Fibroblast of gingiva (primary cell): ENCODE results near the gene STMN3.
"Not testable (repeated sequence)": the region's sequence is repeated elsewhere in the genome, so short reads cannot be mapped to it uniquely, and the experiment has no call there.

ENCODE experiments used
- DNase-seq: peaks from one replicate; pipeline ENCODE4 v3.0.0-alpha.2; 2011; ENCODE audit warnings: low read depth

Gene STMN3

DNA sequence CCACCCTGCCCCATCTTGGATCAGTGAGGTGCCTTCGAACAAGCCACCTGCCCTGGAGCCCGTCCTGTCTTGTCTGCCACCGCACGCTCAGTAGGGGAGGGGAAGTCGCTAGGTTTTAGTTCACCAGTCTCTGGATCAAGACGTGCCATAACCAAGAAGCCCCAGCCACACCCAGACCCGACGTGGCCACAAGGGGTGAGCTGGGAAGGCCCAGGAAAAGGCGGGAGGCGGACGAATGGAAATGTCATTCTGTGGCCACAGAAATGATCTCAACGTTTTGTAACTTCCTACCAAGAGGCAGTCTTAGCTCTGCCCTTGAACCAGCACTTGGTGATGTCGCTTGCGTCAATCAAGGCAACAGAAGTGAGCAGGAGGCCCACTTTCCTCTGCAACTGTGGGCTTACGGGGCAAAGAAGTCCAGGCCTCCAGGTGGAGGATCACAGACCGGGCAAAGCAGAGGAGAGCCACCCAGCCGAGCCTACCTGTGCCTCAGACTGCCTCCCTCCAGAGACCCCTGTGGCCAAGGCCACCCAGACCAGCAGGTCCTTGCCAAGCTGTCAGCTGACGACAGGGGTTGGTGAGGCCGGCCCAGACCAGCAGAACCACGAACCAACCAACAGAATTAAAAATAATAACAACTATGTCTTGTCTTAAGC, 40.8 kb downstream of the STMN3 start:
- DNase-seq: no peak

DNA sequence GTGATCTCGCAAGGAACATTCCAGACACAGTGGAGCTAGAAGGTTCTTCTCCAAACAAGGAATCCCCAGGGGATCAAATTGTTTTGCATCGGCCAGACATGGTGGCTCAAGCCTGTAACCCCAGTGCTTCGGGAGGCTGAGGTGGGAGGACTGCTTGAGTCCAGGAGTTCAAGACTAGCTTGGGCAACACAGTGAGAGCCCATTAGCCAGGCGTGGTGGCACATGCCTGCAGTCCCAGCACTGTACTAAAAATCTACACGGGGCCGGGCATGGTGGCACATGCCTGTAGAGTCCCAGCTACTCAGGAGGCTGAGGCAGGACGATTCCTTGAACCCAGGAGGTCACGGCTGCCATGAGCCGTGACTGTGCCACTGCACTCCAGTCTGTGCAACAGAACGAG, 41.6 kb downstream of the STMN3 start:
- no peak for DNase-seq

DNA sequence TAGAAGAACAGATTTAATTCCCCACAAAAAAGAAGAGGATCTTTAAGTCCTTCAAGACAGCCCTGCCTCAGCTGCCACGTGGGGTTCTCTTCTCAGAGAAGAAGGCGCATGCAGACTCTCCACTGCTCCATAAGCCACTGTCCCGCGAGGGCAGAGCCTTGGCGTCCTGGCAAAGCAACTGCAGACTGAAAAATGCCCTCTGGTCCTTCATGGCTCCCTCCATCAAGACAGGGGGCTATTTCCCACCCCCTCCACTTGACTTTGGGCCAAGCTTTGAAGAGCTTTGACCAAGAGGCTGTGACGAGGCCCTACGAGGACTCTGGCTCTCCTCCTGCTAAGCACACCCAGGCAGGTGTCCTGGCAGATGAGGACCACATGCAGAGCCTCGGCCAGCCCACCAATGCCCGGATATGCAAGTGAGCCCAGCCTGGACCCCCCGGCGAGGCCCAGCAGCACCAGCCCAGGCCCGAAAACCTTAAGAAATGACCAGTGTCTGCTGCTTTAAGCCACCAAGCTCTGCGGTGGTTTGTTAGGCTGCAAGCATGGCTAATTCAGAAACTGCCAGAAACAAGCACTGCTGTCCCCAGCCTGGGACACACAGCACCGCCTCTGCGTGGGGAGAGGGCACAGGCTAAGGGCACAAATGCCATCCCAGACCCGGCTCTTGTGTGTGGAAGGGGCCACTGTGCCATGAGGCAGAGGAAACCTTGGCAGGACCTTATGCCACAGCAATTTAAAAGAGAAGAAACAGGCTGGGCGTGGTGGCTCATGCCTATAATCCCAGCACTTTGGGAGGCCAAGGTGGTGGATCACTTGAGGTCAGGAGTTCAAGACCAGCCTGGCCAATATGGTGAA, 42.4 kb downstream of the STMN3 start:
- no peak for DNase-seq

DNA sequence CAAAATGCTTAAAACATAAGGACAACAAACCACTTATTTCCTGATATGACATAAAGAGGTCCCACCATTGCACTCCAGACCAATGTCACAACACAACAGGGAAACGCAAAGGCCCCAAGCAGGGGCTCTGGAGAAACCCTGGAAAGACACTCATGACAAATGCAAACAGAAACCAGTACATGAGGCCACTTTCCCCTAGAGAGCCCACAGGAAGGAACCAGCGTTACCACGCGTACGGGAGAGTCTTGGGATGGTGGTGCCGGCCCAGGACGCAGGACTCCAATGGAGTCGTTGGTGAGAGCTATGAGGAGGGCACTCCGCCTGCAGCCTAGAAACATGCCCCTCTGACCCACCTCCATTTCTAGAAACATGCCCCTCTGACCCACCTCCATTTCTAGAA, 46.5 kb downstream of the STMN3 start:
- no peak for DNase-seq

GRCh38 chr20:63602321-63602720, 50.9 kb downstream of the STMN3 start:
- no peak for DNase-seq

GRCh38 chr20:63601679-63602078, 51.5 kb downstream of the STMN3 start:
- DNase-seq: not testable (repeated sequence)

GRCh38 chr20:63599396-63600050, 53.7 kb downstream of the STMN3 start:
- DNase-seq: no peak

GRCh38 chr20:63598479-63599395, 54.5 kb downstream of the STMN3 start:
- no peak for DNase-seq

- no peak for DNase-seq
These were observed 55.4 kb downstream of the STMN3 start for GRCh38 chr20:63597651-63598478.

DNA sequence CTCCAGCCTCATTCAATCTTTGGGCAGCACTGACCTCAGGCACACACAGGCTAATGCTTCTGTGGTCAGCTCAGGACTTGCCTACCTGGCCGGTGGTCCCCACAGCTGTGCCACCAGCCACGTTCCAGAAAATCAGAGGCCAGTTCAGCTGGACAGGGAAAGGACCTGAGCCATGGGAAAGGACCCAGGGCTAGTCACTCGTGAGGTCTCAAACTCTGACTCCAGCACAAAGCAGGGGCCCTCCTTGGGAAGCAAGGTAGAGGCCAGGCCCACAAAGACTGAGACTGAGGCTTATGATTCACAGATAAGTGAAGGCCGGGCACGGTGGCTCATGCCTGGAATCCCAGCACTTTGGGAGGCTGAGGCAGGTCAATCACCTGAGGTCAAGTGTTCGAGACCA, 56.8 kb downstream of the STMN3 start:
- DNase-seq: no peak

DNA sequence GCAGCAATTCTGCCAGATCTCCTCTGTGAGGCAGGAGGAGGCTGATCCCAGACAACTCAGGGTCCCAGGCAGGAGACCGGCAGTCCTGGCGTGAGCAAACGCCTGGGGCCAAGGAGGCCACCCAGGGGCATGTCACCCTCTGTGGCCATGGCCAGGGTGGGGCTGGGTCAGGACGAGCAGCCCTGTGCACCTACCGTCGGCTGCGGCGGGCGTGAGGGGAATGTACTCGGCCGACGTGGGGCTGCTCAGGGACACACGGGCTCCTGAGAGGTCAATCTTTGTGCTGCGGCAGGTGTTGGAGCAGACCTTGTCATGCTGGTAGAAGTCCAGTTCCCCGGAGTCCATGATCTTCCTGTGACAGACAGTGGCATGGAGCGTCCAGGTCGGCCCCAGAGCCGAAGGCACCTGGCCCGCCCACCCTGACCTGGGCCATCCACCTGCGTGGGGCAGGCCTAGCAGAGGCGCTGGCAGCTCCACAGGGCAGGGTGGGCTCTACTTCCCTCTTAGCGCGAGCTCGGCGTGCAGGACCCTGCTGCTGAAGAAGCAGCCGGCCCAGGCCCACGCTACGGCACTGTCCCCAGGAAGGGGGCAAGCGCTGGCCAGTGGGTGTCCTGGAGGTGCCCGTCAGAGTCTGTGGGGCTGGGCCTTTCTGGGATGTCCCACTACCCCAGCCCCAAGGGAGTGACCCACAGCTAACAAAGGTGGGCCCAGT, 57.7 kb downstream of the STMN3 start:
- no peak for DNase-seq

- DNase-seq: peak; percentile 84
These were observed 59.1 kb downstream of the STMN3 start for GRCh38 chr20:63594043-63594561.

DNA sequence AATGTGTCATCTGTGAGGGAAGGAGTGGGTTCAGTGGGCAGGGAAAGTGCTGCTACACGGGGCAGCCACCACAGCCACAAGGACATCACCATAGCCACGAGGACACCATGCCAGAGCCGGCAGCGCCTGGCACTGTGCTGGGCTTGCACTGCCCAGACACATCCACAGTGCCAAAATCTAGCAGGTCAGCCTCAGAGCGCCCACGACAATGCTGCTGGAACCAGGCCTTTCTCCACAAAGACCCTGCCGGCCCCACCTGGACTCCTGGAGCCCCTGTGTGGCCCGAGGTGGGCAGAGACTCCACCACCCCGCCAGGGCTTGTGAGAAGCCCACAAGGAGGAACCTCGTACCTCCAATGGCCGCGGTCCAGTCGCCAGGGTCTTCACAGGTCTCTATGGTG, 60.6 kb downstream of the STMN3 start:
- no peak for DNase-seq

GRCh38 chr20:63591786-63592355, 61.4 kb downstream of the STMN3 start:
- no peak for DNase-seq

DNA sequence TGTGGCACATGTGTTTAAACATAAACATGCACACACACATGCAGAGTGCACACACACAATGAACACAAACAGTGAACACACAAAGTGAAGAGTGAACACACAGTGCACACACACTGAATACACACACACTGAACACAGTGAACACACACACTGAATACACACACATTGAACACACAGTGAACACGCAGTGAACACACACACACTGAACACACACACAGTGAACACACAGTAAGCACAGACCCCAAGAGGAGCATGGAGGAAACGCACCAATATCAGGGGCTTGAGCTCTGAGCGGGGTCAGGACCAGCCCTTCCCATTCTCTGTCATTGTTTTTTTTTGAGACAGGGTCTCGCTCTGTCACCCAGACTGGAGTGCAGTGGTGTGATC, 62.1 kb downstream of the STMN3 start:
- DNase-seq: no peak

DNA sequence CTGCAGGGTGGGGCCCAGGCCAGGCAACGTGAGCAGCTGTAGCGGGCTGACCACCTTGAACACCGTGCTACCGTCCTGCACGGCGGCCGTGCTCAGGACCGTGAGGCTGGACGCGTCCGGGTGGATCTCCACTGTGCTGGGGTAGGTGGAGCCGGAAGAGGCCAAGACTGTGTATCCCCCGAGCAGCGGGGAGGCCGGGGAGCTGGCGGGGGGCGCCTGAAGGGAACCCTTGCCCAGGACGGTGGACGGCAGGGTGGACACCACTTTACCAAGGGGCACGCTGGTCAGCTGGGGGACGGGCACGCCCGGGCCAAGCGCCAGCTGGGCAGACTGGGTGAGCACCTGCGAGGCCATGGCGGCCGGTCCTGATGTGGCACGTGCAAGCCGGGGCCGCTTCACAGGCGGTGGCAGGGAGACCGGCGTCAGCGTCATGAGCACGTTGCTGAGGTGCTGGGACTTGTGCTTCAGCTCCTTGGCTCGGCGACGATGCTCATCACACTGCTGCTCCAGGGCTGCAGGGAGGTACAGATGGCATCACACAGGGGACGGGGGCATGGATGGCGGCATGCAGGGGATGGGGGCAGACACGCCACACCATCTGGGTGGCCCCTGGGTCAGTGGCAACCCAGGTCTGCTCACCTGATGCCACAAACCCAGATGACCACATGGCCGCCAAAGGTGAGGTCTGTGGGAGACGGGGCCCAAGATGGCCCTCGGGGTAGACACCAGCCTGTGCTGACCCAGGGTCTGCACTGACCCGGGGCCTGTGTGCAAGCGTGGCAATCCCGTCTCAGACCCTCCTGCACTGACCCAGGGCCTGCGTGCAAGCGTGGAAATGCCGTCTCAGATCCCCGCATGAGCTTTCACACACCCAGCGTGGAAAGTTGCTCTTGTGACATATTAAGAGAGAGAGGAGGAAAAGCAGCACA, 62.7 kb downstream of the STMN3 start:
- no peak for DNase-seq
